Inflammatory macrophage (primary cell): ENCODE results near the gene UNC50.
"Not testable (repeated sequence)": the region's sequence is repeated elsewhere in the genome, so short reads cannot be mapped to it uniquely, and the experiment has no call there.

Source experiments
- DNase-seq, 2 donors: peaks; one replicate each; pipeline ENCODE4 v3.0.0-alpha.2; 2020 to 2022

The UNC50 gene

GRCh38 chr2:98576666-98577312, 31.6 kb upstream of the UNC50 start:
- DNase-seq: no peak

DNA sequence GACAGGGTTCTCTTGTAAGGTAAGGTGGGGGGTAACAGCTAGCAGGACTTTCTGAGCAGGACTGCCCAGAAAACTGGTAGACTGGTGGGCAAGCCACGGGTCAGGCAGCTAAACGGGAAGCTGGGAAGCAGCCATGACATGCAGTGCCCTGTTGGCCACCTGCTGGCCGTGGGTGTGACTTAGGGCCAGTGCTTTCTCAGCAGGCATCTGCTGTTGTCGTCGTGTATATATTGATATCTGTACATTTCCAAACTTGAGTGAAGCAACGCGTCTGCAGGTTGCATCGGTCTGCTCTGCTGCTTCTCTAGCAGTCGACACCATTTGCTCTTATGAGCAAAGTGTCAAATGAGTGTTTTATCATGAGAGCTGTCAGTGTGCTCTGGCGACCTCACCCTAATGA, 31.1 kb upstream of the UNC50 start:
- DNase-seq: no peak

DNA sequence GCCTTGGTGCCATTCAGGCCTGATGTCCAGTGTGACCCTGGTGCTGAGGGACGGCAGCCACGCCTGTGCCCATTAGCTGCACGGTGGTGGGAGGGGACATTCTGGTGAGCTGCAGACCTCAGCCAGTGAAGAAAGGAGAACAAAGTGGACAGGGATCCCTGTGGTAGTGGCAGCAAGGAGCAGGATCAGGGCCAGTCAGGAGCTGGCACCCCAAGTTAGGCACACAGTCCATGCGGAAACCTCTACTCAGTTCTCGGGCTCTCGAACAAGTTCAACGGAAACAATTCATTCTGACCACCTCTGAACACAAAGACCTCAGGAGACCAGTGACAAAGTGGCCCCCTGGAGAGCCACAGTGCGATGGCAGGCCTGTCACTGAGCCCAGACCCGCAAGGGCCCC, 30.2 kb upstream of the UNC50 start:
- no peak for DNase-seq

DNA sequence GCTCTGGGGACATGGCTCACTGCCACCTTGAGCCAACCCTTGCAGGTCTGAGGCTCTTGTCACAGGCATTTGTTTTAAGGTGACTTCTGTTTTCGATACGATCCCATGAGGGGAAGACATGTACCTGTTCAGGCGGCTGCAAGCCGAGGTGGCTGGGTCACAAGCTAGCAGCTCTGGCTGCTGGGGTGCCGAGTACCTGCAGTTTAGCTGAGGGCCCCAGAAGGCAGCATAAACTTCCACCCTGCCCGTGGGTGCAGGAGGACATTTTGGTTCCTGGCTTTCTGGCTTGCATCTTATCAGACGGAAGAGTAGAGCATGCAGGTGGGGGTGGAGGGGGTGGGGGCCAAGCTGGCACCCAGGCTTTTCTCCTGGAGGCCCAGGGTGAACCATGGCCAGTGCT, 28.5 kb upstream of the UNC50 start:
- DNase-seq: no peak

- DNase-seq: no peak
Observed at GRCh38 chr2:98580656-98581284, 27.6 kb upstream of the UNC50 start.

DNA sequence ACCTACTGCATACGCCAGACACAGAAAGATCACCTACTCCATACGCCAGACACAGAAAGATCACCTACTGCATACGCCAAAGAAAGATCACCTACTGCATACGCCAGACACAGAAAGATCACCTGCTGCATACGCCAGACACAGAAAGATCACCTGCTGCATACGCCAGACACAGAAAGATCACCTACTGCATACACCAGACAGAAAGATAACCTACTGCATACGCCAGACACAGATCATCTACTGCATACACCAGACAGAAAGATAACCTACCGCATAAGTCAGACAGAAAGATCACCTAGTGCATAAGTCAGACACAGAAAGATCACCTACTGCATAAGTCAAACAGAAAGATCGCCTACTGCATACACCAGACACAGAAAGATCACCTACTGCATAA, 25.9 kb upstream of the UNC50 start:
- DNase-seq: no peak

DNA sequence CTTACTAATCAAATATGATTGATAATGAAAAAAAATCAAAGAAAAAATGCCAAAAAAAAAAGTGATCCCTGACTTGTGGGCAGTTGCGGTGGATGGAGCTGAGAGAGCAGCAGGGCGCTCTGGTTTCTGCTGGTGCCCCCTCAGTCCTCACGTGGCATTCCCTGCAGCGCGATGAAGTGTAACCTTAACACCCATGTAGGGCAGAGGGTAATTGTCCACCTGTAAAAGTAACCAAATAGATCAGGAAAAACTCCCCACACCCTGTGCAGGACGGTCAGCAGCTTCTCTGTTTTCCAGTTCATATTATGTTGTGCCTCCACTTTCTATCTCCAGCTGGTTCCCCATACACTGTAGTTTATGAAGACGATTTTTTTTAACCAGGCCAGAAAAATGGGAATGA, 25.1 kb upstream of the UNC50 start:
- no peak for DNase-seq

DNA sequence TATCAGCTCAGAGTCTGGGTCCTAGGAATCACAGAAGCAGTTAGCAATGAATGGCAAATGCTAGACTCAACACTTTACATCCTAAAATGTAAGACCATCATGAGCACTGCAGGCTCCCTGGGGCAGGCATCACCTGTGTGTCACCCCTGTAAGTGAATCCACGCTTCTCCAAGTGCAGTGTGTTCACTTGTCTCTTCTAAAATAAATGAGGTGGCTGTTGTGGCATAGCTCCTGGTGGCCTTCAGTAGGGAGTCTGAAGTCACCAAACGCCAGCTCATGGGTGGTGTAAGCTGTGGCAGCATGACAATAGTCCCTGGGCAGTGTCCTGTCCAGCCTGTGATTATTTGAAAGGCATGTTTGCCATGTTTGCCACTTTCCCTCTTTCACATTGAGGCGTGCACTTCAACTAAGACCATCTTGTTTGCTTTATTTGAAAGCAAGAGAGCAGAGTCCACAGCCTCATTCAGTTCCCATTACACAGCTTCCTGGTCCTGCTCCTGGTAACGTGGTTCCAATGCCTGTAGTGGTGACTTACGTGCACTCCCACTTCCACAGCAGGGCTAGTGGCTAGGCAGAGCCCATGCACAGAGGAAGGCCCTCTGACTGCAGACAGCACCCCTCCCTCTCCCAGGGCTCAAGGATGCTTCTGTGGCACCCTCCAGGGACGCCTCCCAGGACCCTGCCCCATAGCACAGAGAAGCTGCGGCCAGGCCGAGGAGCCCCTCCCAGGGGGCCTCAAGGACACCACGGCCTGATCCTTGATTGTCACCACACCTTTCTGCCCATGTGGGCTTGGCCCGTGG, 24.4 kb upstream of the UNC50 start:
- DNase-seq: no peak

GRCh38 chr2:98585386-98585785, 23.0 kb upstream of the UNC50 start:
- no peak for DNase-seq

DNA sequence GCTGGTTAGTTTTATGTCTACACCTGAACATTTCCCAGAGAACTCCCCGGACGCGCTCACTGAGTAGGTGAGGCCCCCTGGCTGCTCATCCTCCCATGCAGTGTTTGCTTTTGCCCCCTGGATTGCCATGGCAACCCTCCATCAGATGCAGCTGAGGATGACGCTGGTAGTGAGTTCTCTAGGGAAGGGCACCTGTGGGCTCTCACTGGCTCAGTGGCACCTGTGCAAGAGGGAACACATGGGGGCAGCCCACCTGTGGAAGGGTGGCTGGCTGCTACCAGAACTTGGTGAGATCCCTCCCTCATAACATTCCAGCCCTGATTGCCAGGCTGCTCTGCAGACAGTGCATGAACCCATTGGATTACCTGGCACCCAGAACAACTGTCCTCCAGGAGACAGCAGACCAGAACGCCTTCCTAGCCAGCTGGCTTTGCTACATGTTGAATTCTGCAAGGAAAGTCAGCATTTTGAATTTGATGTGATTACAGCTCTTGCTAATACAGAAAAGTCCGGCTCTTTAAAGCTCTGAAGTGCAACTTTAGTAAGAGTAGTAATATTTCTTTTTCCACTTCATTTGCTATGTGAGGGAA, 21.7 kb upstream of the UNC50 start:
- no peak for DNase-seq

- DNase-seq: no peak
Observed at GRCh38 chr2:98588880-98589431, 19.4 kb upstream of the UNC50 start.

DNA sequence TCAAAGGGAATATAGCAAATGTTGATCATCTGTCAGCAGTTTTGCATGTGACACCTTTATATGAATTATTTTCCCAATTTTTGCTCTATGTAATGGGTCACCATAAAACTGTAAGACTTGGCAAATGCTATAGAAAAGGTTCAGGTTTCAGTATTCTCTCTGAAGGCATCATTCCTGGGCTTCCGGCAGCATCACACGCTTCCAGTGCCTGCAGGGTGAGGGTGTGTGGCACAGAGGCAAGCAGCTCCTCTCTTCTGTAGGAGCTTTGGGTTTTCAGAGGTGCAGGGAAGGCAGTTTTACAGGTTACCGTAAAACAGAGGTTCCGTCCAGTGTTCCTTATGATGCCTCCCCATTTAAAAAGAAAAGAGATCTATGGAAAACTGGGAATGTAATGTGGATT, 18.9 kb upstream of the UNC50 start:
- DNase-seq: no peak

DNA sequence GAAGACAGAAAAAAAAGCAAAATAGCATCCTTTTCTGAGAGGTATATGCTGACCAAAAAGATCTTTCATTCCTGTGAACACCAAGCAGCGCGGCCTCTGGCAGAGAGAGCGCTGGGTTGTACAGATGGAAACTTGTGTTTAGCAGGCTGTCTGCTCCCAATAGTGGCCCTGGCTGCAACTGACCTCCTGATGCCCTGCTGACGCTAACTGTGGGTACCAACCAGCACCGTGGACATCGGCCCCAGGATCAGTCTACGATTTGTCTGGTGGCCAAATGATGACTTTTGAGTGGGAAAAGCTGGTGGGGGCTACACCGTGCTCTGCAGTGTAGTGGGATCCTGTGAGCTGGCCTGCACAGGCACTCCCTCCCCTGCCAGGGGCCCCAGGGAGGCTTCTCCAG, 15.8 kb upstream of the UNC50 start:
- DNase-seq: no peak

DNA sequence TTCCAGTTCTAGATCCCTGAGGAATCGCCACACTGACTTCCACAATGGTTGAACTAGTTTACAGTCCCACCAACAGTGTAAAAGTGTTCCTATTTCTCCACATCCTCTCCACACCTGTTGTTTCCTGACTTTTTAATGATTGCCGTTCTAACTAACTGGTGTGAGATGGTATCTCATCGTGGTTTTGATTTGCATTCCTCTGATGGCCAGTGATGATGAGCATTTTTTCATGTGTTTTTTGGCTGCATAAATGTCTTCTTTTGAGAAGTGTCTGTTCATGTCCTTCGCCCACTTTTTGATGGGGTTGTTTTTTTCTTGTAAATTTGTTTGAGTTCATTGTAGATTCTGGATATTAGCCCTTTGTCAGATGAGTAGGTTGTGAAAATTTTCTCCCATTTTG, 13.7 kb upstream of the UNC50 start:
- not testable (repeated sequence) for DNase-seq

- no peak for DNase-seq
Observed at GRCh38 chr2:98598781-98599428, 9.5 kb upstream of the UNC50 start.

- DNase-seq: no peak
Observed at GRCh38 chr2:98601532-98602132, 6.8 kb upstream of the UNC50 start.

GRCh38 chr2:98604547-98604946, 3.8 kb upstream of the UNC50 start:
- DNase-seq: no peak

GRCh38 chr2:98605076-98605475, 3.3 kb upstream of the UNC50 start:
- no peak for DNase-seq

DNA sequence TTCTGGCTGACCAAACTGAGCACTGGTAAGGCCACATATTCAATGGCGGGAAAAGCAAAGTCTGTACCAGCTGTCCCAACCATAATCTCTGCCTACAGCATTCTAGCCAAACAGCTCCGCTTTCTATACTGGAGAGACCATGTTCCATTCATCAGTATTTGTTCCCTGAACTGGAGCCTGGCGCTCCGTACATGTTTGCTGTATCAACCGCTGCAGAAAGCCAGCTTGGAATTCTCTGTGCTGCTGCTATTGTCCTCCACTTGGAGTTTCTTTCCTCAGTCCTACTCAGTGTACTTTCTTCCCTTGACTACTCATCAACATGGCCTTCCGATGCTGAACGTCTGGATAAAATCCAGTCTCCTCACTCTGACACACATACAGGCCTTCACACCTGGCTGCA, 2.0 kb upstream of the UNC50 start:
- no peak for DNase-seq

DNA sequence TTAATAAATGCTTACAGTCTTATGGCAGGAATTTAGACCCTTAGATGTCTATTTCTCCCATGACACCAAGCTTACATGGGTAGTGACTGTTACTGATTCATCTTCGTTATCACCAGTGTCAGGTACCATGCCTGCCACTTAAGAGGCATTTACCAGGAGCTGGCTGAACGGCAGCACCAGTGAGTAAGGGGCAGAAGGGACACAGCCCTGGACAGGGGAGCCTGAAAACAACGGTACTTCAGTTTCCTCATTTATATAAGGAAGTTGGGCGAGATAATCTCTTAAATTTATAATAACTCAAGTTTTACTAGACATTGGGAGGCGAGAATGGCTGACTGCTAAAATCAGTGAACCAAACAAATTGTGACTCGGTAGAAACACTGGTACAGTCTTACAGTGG, 1.3 kb upstream of the UNC50 start:
- peak; percentile 4 to 25 for DNase-seq

GRCh38 chr2:98607741-98608115, 661 bp upstream of the UNC50 start:
- peak in 1 of 2 donors; percentile 12 for DNase-seq

DNA sequence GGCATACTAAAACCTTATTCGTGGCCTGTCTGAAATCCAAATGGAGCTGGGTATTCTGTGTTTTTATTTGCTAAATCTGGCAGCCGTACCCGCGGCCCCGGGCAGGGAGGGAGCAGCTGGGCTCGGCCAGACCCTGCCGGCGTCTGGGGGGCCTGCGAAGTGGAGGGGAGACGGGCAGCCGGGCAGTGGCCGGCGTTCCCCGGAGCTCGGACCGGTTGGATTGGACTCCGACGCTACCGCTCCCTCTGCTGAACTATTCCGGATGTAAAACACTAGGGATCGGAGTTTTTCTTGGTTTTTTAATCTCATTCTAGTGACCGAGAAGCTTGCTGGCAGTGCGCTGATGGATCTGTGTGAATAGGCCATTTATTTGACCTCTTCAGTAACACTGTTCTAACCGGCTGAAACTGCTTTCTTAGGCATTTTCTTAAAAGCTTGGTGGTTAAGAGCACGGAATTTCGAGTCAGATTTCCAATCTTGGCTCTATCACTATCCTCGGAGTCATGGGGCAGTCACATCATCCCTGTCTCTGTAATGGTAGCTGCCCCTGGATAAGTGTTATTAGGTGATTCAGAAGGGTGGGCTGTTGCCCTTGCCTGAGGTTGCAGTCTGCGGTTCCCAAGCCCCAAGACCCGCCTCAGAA, 694 bp downstream of the UNC50 start:
- DNase-seq: peak; percentile 31 to 33
